ENCODE measurements around the gene SHTN1.

DNA sequence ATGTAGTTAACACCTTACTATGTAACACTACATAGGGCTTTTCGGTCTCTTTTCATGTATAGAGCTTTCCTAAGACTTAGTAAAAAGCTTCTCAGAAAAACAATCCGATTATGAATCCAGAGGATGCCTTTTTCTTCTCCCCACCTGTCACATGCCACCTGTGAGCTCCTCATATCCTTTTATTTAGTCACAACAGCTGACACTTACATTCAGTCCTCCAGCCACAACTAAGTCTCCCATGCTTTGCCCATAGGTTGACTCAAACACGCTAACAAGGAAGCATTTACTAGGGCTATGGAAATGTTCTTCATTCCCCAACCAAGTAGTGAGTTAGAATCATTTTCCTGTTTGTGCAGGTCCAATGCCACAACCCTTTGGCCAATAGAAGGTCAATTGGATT is 147.8 kb downstream of the SHTN1 start:
- TF ChIP-seq POLR2A (IDR thresholded peaks at IDR 0.05), result no peak
- no peak for TF ChIP-seq POLR2AphosphoS5 (IDR thresholded peaks at IDR 0.05)
- TF ChIP-seq, protein P1, sequence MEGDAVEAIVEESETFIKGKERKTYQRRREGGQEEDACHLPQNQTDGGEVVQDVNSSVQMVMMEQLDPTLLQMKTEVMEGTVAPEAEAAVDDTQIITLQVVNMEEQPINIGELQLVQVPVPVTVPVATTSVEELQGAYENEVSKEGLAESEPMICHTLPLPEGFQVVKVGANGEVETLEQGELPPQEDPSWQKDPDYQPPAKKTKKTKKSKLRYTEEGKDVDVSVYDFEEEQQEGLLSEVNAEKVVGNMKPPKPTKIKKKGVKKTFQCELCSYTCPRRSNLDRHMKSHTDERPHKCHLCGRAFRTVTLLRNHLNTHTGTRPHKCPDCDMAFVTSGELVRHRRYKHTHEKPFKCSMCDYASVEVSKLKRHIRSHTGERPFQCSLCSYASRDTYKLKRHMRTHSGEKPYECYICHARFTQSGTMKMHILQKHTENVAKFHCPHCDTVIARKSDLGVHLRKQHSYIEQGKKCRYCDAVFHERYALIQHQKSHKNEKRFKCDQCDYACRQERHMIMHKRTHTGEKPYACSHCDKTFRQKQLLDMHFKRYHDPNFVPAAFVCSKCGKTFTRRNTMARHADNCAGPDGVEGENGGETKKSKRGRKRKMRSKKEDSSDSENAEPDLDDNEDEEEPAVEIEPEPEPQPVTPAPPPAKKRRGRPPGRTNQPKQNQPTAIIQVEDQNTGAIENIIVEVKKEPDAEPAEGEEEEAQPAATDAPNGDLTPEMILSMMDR (IDR thresholded peaks at IDR 0.05), result no peak
- no peak for TF ChIP-seq EP300 (IDR thresholded peaks at IDR 0.05)
